Amygdala (tissue), 56 donors: Measurements from ENCODE around the gene ARFGAP3.
A peak's percentile ranks its signal among the peaks of the same experiment; 100 is the strongest.

Source experiments
- DNase-seq, 56 donors: peaks; one replicate each; lab custom pipeline; 2025; lab: John Stamatoyannopoulos, UW

Gene ARFGAP3

DNA sequence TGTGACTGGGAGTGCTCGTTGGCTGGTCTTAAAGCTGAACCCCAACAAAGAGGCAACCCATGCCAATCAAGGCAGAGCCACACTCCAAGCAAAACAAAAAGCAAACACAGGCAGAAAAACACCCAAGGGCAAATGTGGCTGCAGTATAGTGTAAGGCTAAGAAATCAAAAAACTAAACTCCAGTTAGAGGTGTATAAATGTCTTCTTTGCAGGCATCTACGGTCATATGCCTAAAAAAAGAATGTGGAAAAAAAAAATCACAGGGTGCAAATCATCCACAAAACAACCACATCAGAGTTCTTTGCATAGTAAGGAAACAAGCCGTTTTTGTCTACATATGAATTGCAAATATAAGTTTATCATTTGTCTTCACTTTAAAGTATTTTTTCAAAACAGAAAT lies 27.8 kb downstream of the ARFGAP3 start:
- no peak for DNase-seq

DNA sequence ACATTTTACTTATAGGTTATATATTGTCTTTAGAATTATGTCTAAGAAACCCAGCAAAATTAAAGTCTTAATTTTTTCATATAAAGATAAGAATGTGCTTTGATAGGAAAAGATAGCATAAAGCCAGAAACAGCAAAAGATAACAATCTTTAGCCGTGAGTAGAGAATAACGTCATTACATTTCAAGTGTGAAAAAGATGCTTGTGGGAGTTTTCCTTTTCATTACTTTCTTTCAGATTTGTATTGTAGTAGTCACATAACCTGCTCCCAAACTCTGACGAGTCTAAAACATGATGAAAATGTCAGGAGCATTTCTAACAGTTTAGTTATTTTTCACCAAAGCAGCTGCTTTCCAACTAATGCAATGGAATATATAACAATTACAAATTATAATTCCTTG lies 31.3 kb downstream of the ARFGAP3 start:
- no peak for DNase-seq

GRCh38 chr22:42821386-42821785 lies 35.7 kb downstream of the ARFGAP3 start:
- no peak for DNase-seq

GRCh38 chr22:42820045-42820763 lies 36.9 kb downstream of the ARFGAP3 start:
- DNase-seq, result no peak

- DNase-seq, result no peak
Measured at GRCh38 chr22:42819412-42820044, 37.5 kb downstream of the ARFGAP3 start.

GRCh38 chr22:42817556-42817955 lies 39.5 kb downstream of the ARFGAP3 start:
- DNase-seq, result no peak

DNA sequence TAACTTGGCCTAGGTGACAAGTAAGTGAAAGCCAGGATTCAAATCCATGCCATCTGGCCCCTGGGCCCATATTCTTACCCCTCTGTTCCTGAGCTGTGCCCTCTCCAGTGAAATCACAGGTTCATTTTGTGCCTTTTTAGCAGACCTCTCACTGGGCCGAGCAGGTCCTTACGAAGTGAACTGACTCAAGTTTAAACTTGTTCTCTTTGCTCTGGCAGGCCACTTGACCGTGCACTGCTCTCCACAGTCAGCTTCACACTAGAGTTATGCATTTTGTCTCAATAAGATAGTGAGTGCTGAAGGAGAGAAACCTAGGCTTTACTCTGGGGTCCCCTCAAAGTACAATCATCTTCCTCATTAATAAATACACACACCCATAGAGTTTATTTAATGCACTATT lies 40.7 kb downstream of the ARFGAP3 start:
- DNase-seq, result no peak

DNA sequence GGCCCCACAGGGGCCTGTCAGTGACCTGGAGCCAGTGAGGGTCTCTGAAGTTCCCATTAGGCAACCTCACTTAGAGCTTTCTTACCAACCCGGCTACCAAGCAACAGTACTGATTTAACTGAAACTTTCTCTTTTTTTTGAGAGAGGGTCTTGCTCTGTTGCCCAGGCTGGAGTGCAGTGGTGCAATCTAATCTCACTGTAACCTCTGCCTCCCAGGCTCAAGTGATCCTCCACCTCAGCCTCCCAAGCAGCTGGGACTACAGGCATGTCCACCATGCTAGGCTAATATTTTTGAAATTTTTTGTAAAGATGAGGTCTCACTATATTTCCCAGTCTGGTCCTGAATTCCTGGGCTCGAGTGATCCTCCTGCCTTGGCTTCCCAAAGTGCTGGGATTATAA lies 42.5 kb downstream of the ARFGAP3 start:
- DNase-seq, result no peak

DNA sequence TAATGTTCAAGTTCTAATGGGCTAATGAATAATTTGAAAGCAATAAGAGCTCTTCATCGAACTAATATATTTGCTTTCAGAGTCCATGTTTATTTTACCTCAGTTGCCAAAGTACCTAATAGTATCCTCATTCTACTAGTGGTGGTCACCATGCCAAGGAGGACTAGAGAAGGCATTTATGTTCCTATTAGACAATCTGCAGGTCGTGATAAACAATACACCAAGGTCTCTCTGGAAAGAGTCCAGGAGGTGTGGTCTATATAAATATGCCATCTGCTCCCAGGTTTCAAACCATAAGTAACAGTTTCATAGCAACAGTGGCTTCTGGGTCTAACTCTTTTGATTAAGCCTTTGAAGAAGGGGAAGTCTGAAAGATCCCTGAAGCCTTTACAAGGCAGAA lies 42.9 kb downstream of the ARFGAP3 start:
- DNase-seq, result no peak

GRCh38 chr22:42813501-42813900 lies 43.6 kb downstream of the ARFGAP3 start:
- DNase-seq, result no peak

DNA sequence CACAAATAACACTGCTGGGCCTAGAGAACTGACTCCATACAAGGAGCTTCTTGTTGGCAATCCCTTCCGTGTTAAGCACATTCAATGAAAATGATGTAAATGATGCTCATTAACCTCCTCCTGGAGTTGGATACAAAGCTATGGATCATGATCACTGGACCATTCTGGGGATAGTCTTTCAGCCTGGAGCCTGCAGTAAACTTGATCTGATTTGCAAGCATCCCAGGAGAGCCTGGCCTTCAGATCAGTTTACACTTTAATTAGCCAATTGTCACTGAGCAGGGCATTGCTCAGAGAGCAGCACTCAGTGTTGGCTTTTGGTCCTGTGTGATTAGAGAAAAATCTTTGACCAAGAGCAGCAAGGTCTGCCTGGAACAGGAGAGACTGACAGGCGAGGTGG lies 45.6 kb downstream of the ARFGAP3 start:
- DNase-seq, result no peak

DNA sequence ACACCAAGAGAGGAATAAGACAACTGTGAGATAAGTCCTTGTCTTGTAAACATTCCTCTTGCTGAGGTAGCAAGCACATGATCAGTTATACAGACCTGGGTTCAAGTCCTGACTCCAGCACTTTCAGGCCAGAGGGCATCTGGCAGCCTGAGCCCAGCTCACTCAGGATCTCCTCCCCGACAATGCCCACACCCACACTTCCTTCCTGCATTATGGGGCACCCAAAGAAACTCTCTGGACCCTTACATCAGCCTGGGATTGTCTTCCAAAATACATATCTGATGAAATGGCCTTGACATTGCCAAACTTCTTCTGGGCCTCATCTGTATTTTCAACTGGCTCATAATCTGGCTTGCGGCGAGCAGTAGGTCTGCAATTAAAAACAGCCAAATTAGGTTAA lies 48.6 kb downstream of the ARFGAP3 start:
- DNase-seq, result no peak

DNA sequence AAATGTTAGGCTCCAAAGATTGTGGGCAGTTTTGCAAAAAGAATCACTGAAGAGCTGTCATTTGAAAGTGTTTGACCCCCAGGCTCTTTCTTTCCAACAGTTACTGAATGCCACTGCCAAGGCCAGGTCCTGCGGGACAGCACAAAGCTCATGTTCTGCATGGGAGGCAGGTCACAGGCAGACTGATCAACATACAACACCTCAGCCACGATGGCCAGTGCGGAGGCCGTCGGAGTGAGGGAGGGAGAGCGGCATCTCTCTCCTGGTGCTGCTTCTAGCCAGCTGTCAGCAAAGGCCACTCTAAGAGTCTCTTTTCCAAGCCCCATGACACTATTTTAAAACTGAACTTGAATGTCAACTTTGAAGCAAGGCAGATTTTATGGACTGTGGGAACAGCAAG lies 49.9 kb downstream of the ARFGAP3 start:
- DNase-seq, result no peak

DNA sequence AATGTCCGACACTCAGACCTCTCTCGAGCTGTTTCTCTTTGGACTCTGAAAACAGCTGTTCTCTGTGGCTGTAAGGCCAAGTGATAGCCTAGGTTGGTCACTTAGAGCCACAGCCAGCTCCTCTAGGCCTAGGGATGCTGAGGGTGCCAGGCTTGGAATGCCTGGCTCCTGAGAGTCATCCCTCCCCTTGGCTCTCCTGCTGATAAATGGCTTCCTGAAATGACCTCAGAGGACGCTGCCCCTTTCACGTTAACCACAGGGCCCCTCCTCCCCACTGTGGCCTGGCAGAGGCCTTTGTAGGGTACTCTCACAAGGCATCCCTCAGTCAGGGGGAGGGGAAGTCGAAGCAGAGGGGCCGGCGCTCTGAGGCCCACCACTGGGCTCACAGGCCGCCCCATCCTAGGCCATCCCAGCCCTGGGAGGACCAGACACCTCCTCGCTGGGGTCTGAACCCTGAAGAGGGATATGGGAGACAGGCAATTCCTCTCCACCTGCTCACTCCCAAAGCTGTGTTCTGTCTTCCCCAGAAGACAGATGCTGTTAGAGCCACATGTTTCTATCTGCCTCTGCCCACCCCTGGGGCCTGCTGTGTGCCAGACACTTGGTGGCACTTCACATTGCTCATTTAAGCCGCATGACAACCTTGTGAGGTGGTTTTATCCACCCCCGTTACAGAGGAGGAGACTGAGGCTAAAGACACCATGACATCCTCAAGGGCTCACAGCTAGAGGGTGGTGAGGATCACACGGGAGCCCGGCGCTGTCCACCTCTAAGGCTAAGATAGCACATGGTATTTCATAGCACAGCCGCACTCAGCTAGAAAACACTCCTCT lies 50.9 kb downstream of the ARFGAP3 start:
- no peak for DNase-seq

DNA sequence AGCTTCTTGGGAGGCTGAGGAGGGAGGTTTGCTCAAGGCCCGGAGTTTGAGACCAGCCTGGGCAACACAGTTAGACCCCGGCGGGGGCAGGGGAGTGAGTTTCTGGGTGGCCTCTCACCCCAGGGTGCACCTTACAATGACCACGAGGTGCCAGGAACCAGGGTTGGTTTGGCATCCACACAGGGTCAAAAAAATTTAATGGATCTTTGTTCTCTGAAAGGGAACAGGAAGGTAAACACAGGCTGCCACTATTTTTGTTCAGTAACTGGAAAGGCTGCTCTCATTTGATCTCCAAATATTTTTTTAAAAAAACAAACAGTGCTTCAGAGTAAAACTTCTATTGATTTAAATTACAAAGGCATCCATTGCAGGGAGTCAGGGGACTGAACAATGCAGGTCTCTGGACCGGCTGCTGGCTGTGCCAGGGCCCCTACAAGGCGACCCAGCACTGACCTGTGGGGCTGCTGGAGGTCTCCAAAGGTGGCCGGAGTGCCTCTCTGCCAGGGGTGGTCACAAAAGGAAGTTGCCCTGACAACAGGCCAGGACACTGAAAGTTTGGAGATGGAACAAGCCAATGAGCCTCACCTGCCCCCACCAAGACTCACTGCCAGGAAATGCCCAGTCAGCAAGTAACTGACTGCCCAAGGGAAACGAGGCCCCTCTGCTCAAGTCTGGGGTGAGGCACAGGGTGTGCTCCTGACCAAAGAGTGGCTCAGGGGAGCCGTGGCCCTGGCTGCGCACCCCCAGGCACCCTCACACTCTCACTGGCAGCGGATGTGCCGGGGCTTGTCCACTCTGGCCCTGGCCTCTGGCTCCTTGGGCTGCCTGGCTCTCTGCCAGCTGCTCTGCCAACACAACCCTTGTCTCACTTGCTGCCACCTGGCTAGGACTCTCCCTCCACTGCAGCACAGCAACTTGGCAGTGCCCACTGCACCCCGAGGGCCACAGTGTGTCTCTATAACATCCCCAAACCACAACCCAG lies 51.8 kb downstream of the ARFGAP3 start:
- DNase-seq, result peak in 28 of 56 donors; percentile 17 to 71 (median 44)

GRCh38 chr22:42803389-42803788 lies 53.7 kb downstream of the ARFGAP3 start:
- peak in 1 of 56 donors; percentile 11 for DNase-seq

GRCh38 chr22:42801252-42802080 lies 55.6 kb downstream of the ARFGAP3 start:
- DNase-seq, result no peak

DNA sequence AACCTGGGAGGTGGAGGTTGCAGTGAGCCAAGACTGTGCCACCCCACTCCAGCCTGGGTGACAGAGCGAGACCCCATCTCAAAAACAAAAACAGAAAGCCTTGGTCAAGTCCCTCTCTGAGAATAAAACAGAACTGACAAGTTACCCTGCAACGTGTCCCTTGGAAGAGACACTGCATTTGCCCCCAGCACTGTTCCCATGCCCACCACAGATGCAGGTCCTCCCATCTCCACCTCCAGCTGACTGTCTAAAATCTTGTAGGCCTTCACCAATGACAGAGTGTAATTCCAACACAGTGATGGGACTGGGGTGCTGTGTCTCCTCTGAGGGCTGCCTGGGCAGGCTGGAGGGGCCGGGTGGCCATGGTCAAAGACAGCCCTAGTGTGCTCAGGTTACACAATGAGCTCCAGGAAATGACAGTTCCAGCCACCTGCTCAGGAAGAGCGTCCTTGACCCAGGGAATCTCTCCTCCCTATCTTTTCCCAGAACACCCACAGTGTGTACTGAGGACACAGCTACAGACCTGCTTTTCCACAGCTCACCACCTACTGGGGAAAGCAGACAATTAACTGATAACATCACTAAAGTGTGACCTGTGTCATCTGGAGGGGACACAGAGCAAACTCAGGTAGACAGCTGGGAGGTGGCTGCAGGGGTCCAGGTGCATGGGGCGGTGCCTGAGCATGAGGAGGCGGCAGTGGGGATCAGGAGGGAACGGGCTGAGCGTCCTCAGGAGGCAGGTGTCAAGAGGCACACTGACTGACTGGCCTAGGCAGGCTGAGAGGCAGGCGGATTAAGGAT lies 56.4 kb downstream of the ARFGAP3 start:
- no peak for DNase-seq
